ENCODE results near the gene RABGAP1L. TPM values are rescaled to one million over a fixed set of nuclear protein-coding genes. Genes with fewer than 3 reads are reported as not detected.

The RABGAP1L gene
- total RNA-seq, 4 donors from 2014 or later, result 39.9 to 77.4 (median 48.7) TPM

- TF ChIP-seq CTCF (IDR thresholded peaks at IDR 0.05; ENCODE audit: low read depth), result no peak
Observed at GRCh38 chr1:174797398-174797797, 638.1 kb downstream of the RABGAP1L start.

GRCh38 chr1:174799136-174799479, 639.8 kb downstream of the RABGAP1L start:
- TF ChIP-seq CTCF (IDR thresholded peaks at IDR 0.05; ENCODE audit: low read depth), result no peak

- no peak for TF ChIP-seq CTCF (IDR thresholded peaks at IDR 0.05; ENCODE audit: low read depth)
Observed at GRCh38 chr1:174800216-174800851, 641.0 kb downstream of the RABGAP1L start.

GRCh38 chr1:174800876-174801275, 641.6 kb downstream of the RABGAP1L start:
- TF ChIP-seq CTCF (IDR thresholded peaks at IDR 0.05; ENCODE audit: low read depth), result no peak

GRCh38 chr1:174809755-174810280, 650.5 kb downstream of the RABGAP1L start:
- no peak for TF ChIP-seq CTCF (IDR thresholded peaks at IDR 0.05; ENCODE audit: low read depth)

- TF ChIP-seq CTCF (IDR thresholded peaks at IDR 0.05; ENCODE audit: low read depth), result no peak
Observed at GRCh38 chr1:174812016-174812415, 652.7 kb downstream of the RABGAP1L start.

- no peak for TF ChIP-seq CTCF (IDR thresholded peaks at IDR 0.05; ENCODE audit: low read depth)
Observed at GRCh38 chr1:174812656-174813055, 653.3 kb downstream of the RABGAP1L start.

Data from subcutaneous adipose tissue (tissue), 4 donors.